ENCODE results near the gene EBLN2. TPM values are rescaled to one million over a fixed set of nuclear protein-coding genes. Genes with fewer than 3 reads are reported as not detected.
A peak's percentile ranks its signal among the peaks of the same experiment; 100 is the strongest.

Gene EBLN2
- total and polyA plus RNA-seq, 2 experiments from 2014 or later = 4.7 to 9.9 TPM

DNA sequence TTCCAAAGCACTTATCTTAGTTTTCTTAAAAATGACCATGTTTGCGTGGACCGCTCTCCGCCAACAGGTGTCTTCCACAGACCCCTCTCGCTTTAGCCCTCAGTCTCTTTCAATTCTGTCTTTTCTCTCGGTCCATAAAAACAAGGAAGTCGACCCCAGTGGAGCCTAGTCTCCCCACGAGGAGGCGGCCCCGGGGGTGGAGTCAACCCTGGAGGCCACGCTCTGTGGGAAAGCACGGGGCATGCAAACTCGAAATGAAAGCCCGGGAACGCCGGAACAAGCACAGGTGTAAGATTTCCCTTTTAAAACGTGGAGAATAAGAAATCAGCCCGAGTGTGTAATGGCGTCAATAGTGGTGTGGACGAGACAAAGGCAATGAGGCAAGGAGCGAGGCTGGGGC, 49.1 kb downstream of the EBLN2 start:
- Histone ChIP-seq H3K27me3 (ENCODE audit: insufficient read depth) (no peaks in the 10 kb centered on the region), H3K4me3 (no peak overlapping the region), H3K9me2 (ENCODE audit: insufficient read depth) (0 out of 2 replicates have a peak, but pooled peaks cover 5% of the 10 kb centered on the region), H4K20me1 (replicated peaks; ENCODE audit: insufficient read depth) (no peaks in the 10 kb centered on the region), H3K27ac (ENCODE audit: low read depth) (no peak overlapping the region), H3F3A (replicated peaks; ENCODE audit: low read depth) (no peaks in the 10 kb centered on the region), H3K4me1 (ENCODE audit: insufficient read depth) (no peaks in the 10 kb centered on the region), H3K79me2 (replicated peaks; ENCODE audit: insufficient read depth) (no peaks in the 10 kb centered on the region), H3K36me3 (ENCODE audit: insufficient read depth) (no peaks in the 10 kb centered on the region), H2AFZ (peak overlapping the region; percentile 86), H3K4me2 (no peak overlapping the region)
- peaks cover 6% of the 10 kb centered on the region for H3K27me3 Mint-ChIP-seq (ENCODE audit: insufficient read depth, low read depth, poor library complexity)
- no peak for TF ChIP-seq ETS1 (IDR thresholded peaks at IDR 0.05)
- no peak overlapping the region for H3K4me3 Mint-ChIP-seq
- DNase-seq (ENCODE audit: low spot score) (no peak), ATAC-seq (no peak; the same call in 2 of the 3 replicates)
- H3K9me3 Mint-ChIP-seq = no peaks in the 10 kb centered on the region
- H3K4me1 Mint-ChIP-seq = peaks cover 3% of the 10 kb centered on the region; the same call in 2 of the 3 replicates
- H3K36me3 Mint-ChIP-seq (ENCODE audit: low read depth) = no peaks in the 10 kb centered on the region
- no peak overlapping the region for H3K27ac Mint-ChIP-seq

Small RNA genes lying within 50 kb of the gene (small RNA-seq; reads per million reads assigned to genes)
- 24.9 reads per million, percentile 98 among the genes with 10 or more reads in this experiment for gene RNU2-64P (ENCODE audit: low replicate concordance)
- not detected for gene RNU6-557P (ENCODE audit: low replicate concordance)
- gene RNU7-19P (ENCODE audit: low replicate concordance) = 0.07 reads per million

Other genes with a start within 250 kb of the EBLN2 start
- gene SHQ1, start 213.2 kb upstream of the EBLN2 start, total RNA-seq (2014; rRNA removed; shearing (Covaris generic)) = 28.7 and 33.4 TPM in 2 replicates
- 18.3 and 20.0 TPM in 2 replicates for gene SHQ1, start 213.2 kb upstream of the EBLN2 start, polyA plus RNA-seq (2016; fragmentation: Nextera tagmentation; extraction: Ambion mirVana)
- gene GXYLT2, start 173.6 kb upstream of the EBLN2 start, total RNA-seq (2014; rRNA removed; shearing (Covaris generic)) = 5.1 and 5.8 TPM in 2 replicates
- 2.0 and 3.0 TPM in 2 replicates for gene GXYLT2, start 173.6 kb upstream of the EBLN2 start, polyA plus RNA-seq (2016; fragmentation: Nextera tagmentation; extraction: Ambion mirVana)
- 62.7 and 72.1 TPM in 2 replicates for gene PPP4R2, start 64.8 kb upstream of the EBLN2 start, total RNA-seq (2014; rRNA removed; shearing (Covaris generic))
- 117 TPM in 2 replicates for gene PPP4R2, start 64.8 kb upstream of the EBLN2 start, polyA plus RNA-seq (2016; fragmentation: Nextera tagmentation; extraction: Ambion mirVana)

All from GM23338 (cell line).